K562 (cell line): ENCODE measurements around the gene GAB2. TPM values are rescaled to one million over a fixed set of nuclear protein-coding genes. Genes with fewer than 3 reads are reported as not detected.

Experiments used
- ATAC-seq: fragments of 200-7000 bp; cut with Tn5 transposase; 3 replicates; pipeline ENCODE4 v1.9.1; 2020; ENCODE audit warnings: moderate library complexity
- BruUV-seq: library from RNA; stranded (reverse); fragments of 400-500 nt; replicated peaks from 2 replicates; lab custom pipeline; 2021; lab: Mats Ljungman, UMichigan
- CTCF ChIA-PET: fragments of 300-600 bp; formaldehyde crosslinking; extraction: SDS; loops from one replicate; lab custom pipeline; 2021; ENCODE audit warnings: low intra/inter-chr PET ratio; lab: Yijun Ruan, JAX
- POLR2A ChIA-PET: fragments of 300-600, 350-650 bp; sonication (Branson Sonifier 250); formaldehyde crosslinking; extraction: SDS; loops from one replicate; lab custom pipeline; 2021; ENCODE audit warnings: antibody characterized with exemption, inconsistent platforms; lab: Yijun Ruan, JAX
- DNase-seq, 4 experiments: peaks; one replicate each; pipeline versions ENCODE4 v3.0.0 to v3.0.0-alpha.2; 2011 to 2018; ENCODE audit warnings: low spot score in 3 of 4, mixed read lengths in 3 of 4; ENCODE audit errors: extremely low read depth in 1 of 4
- FAIRE-seq: peaks from 2 replicates; lab custom pipeline; 2011; peaks lifted over from hg19 to GRCh38; lab: Jason Lieb, UNC
- H2AFZ ChIP-seq: 2 replicates; pipeline ENCODE4 v1.6.0; 2011; ENCODE audit warnings: low read depth, low read length, control low read depth, inconsistent platforms
- H3K27ac ChIP-seq: fragments of 200-600 bp; 3 replicates; pipeline ENCODE4 v1.8.0; 2011; ENCODE audit warnings: low read depth, mild to moderate bottlenecking, control low read depth, inconsistent platforms, low read length, moderate library complexity, mixed read lengths; ENCODE audit errors: extremely low read depth
- H3K27me3 ChIP-seq, 2 experiments: fragments of 300-600 bp in 1 of 2; 2 replicates in 1 of 2; 3 replicates in 1 of 2; pipeline versions ENCODE4 v1.6.0 to v1.8.0; 2011; ENCODE audit warnings: inconsistent platforms in 2 of 2, low read length in 2 of 2, mild to moderate bottlenecking in 1 of 2, mixed read lengths in 1 of 2, moderate library complexity in 1 of 2; ENCODE audit not compliant: control insufficient read depth in 2 of 2, insufficient read depth in 2 of 2
- H3K36me3 ChIP-seq: fragments of 300-600 bp; 3 replicates; pipeline ENCODE4 v1.8.0; 2011; ENCODE audit warnings: mild to moderate bottlenecking, low read length, inconsistent platforms; ENCODE audit not compliant: control insufficient read depth, insufficient read depth
- H3K4me1 ChIP-seq, 2 experiments: fragments of 200-600 bp in 1 of 2; replicated peaks in 1 of 2; 2 replicates in 1 of 2; 3 replicates in 1 of 2; pipeline versions ENCODE4 v1.5.1 to v1.8.0; 2011; ENCODE audit warnings: inconsistent platforms in 2 of 2, low read length in 2 of 2, mild to moderate bottlenecking in 1 of 2, mixed read lengths in 1 of 2, moderate library complexity in 1 of 2; ENCODE audit not compliant: control insufficient read depth in 2 of 2, insufficient read depth in 2 of 2
- H3K4me2 ChIP-seq: 2 replicates; pipeline ENCODE4 v1.6.1; 2011; ENCODE audit warnings: low read length, control low read depth, inconsistent platforms, mixed read lengths; ENCODE audit not compliant: insufficient read depth
- H3K4me3 ChIP-seq: fragments of 200-600 bp; sonication (generic), shearing (Covaris generic); 2 replicates; pipeline ENCODE4 v1.5.1; 2016; ENCODE audit warnings: control low read depth, inconsistent platforms
- H3K79me2 ChIP-seq: fragments of 200-600 bp; 3 replicates; pipeline ENCODE4 v1.8.0; 2011; ENCODE audit warnings: low read length, inconsistent platforms; ENCODE audit not compliant: control insufficient read depth, insufficient read depth
- H3K9ac ChIP-seq, 2 experiments: 2 replicates each; pipeline versions ENCODE4 v1.6.0 to v1.6.1; 2011; ENCODE audit warnings: low read depth in 2 of 2, low read length in 2 of 2, control low read depth in 1 of 2, inconsistent platforms in 1 of 2, mild to moderate bottlenecking in 1 of 2, mixed read lengths in 1 of 2; ENCODE audit not compliant: insufficient read depth in 1 of 2
- H3K9me1 ChIP-seq: one replicate; pipeline ENCODE4 v1.6.0; 2011; ENCODE audit warnings: inconsistent platforms, mild to moderate bottlenecking, low read length, moderate library complexity; ENCODE audit not compliant: control insufficient read depth, insufficient read depth
- H3K9me3 ChIP-seq: replicated peaks from 2 replicates; pipeline ENCODE4 v1.5.1; 2011; ENCODE audit warnings: low read depth, low read length, inconsistent platforms; ENCODE audit not compliant: control insufficient read depth, insufficient read depth
- H4K20me1 ChIP-seq: replicated peaks from 2 replicates; pipeline ENCODE4 v1.6.1; 2011; ENCODE audit warnings: low read length, inconsistent platforms, mixed read lengths; ENCODE audit not compliant: control insufficient read depth, insufficient read depth
- CREM ChIP-seq: IDR thresholded peaks from 2 replicates; pipeline ENCODE4 v1.6.1; 2014; ENCODE audit warnings: antibody characterized with exemption, low read depth
- HNRNPUL1 ChIP-seq: fragments of 200-400 bp; formaldehyde crosslinking; IDR thresholded peaks from 2 replicates; pipeline ENCODE4 v1.6.1; 2017; ENCODE audit warnings: low read length
- MBD1 ChIP-seq: fragments of 250-450 bp; sonication (Bioruptor Pico); IDR thresholded peaks from 2 replicates; pipeline ENCODE4 v1.8.0; 2022; ENCODE audit warnings: inconsistent platforms
- NFXL1 ChIP-seq: fragments of 450-650 bp; formaldehyde crosslinking; IDR thresholded peaks from 2 replicates; pipeline ENCODE4 v1.4.0; 2021; ENCODE audit warnings: mild to moderate bottlenecking
- PTRF ChIP-seq: fragments of 450-650 bp; IDR thresholded peaks from 2 replicates; pipeline ENCODE4 v1.6.1; 2016; ENCODE audit warnings: mild to moderate bottlenecking, missing genetic modification characterization, missing compliant biosample characterization
- ZNF12 ChIP-seq: sonication (generic); formaldehyde crosslinking; IDR thresholded peaks from 2 replicates; pipeline ENCODE4 v1.4.0; 2020; ENCODE audit warnings: mild to moderate bottlenecking, missing genetic modification reagents
- ZNF134 ChIP-seq: fragments of 250-450 bp; sonication (Bioruptor Pico); conservative IDR thresholded peaks from 2 replicates; pipeline ENCODE4 v1.4.0; 2020
- ZNF282 ChIP-seq: sonication (generic); formaldehyde crosslinking; IDR thresholded peaks from 2 replicates; pipeline ENCODE4 v1.8.1; 2023; ENCODE audit warnings: missing genetic modification reagents
- ZNF586 ChIP-seq: fragments of 450-650 bp; formaldehyde crosslinking; conservative IDR thresholded peaks from 2 replicates; pipeline ENCODE4 v1.4.0; 2020; ENCODE audit warnings: mild to moderate bottlenecking, moderate library complexity
- WGBS: fragments of 100-300 bp; shearing (Covaris generic); methylation state at CpG from one replicate; pipeline ENCODE4 v1.1.6; 2016; ENCODE audit warnings: low coverage, mixed read lengths; ENCODE audit not compliant: insufficient coverage; ENCODE audit errors: missing lambda C conversion rate; 5-methylcytosine and 5-hydroxymethylcytosine counted together
- in situ Hi-C: fragments of 300-500 bp; cut with MboI; formaldehyde crosslinking; loops from 4 replicates; pipeline ENCODE4 v1.15.0; 2018; ENCODE audit warnings: inconsistent platforms, mixed read lengths
- intact Hi-C: fragments of 100-400 bp; cut with micrococcal nuclease; formaldehyde crosslinking; loops from 2 replicates; pipeline ENCODE4 v1.14.2; 2022
- polyA plus RNA-seq, 8 experiments: library from polyadenylated mRNA; depleted of rRNA in 4 of 8; stranded (reverse) in 5 of 8; unstranded in 3 of 8; fragments of >200 nt; fragmentation: Nextera tagmentation in 2 of 8; fragmentation: Illumina TruSeq in 1 of 8; extraction: Ambion mirVana in 2 of 8; extraction: Trizol in 1 of 8; gene quantifications; 2 replicates each; pipeline versions ENCODE4 v1.2.1 to v1.2.3, GENCODE V29; 2011 to 2014; ENCODE audit warnings: inconsistent platforms in 1 of 8, missing spikeins in 1 of 8
- total RNA-seq, 7 experiments: library from RNA; depleted of rRNA in 6 of 7; stranded (reverse); fragments of >200 nt in 6 of 7; fragmentation: Illumina TruSeq in 2 of 7; extraction: Trizol in 2 of 7; gene quantifications; 2 replicates each; pipeline versions ENCODE4 v1.2.1 to v1.2.3, GENCODE V29; 2011 to 2021; ENCODE audit warnings: low replicate concordance in 1 of 7

The GAB2 gene
- total and polyA plus RNA-seq, 9 of the 15 experiments (the other 6 are each of a cell fraction or from before 2014, with no cell fraction given): 2.3 to 35.2 (median 16.1) TPM

- H3K4me2 ChIP-seq: no peak overlapping the region
- peaks cover 4% of the 10 kb centered on the region; the same call in 2 of the 3 replicates for H3K36me3 ChIP-seq
- no peak overlapping the region for H3K9ac ChIP-seq
- no peaks in the 10 kb centered on the region for H4K20me1 ChIP-seq
- H3K4me3 ChIP-seq: no peak overlapping the region
- no peaks in the 10 kb centered on the region for H3K79me2 ChIP-seq
- POLR2A ChIA-PET: no interaction called here
- DNase-seq (no peak), FAIRE-seq (no peak), ATAC-seq (no peak)
- 0 out of 5 replicates have a peak, but pooled peaks cover 0 to 5% of the 10 kb centered on the region in 2 experiments for H3K4me1 ChIP-seq
- in situ Hi-C loops (no loop called here), intact Hi-C loops (no loop called here)
- no peak overlapping the region for H2AFZ ChIP-seq
- no TSS peak for BruUV-seq
- H3K9me3 ChIP-seq: no peaks in the 10 kb centered on the region; the same call in 1 of the 2 replicates
- WGBS: 61% methylated on average over 2 of the region's 2 CpGs
- TF ChIP-seq NFXL1 (CRISPR knock-in tag) (no peak), ZNF12 (no peak), ZNF586 (CRISPR knock-in tag) (no peak), PTRF (no peak), HNRNPUL1 (no peak), MBD1 (no peak), ZNF282 (no peak), ZNF134 (no peak), CREM (no peak)
- TF ChIP-seq, all 486 proteins: peak for 0
- Histone ChIP-seq H3K9me1 (no peaks in the 10 kb centered on the region), H3K27me3 (no peaks in the 10 kb centered on the region), H3K27ac (no peak overlapping the region)
- CTCF ChIA-PET: no interaction called here
These were observed 33.2 kb upstream of the GAB2 start for GRCh38 chr11:78450866-78451265.
